IMR-90 (cell line): ENCODE results near the gene ZFYVE26. TPM values are rescaled to one million over a fixed set of nuclear protein-coding genes. Genes with fewer than 3 reads are reported as not detected.

Experiments used
- ATAC-seq: fragments of 200-7000 bp; cut with Tn5 transposase; 2 replicates; pipeline ENCODE4 v1.9.1; 2020; ENCODE audit warnings: low read depth, mild to moderate bottlenecking, moderate library complexity
- BruUV-seq: library from RNA; stranded (reverse); fragments of 400-500 nt; replicated peaks from 2 replicates; lab custom pipeline; 2021; lab: Mats Ljungman, UMichigan
- CTCF ChIA-PET: fragments of 300-600 bp; formaldehyde crosslinking; extraction: SDS; loops from one replicate; lab custom pipeline; 2021; ENCODE audit warnings: antibody characterized with exemption; lab: Yijun Ruan, JAX
- POLR2A ChIA-PET: fragments of 300-600 bp; sonication (Branson Sonifier 250); formaldehyde crosslinking; loops from one replicate; lab custom pipeline; 2022; ENCODE audit warnings: antibody characterized with exemption; ENCODE audit not compliant: unreplicated experiment; lab: Charles Lee
- DNase-seq: peaks from one replicate; pipeline ENCODE4 v3.0.0; 2013
- H2AFZ ChIP-seq: replicated peaks from 2 replicates; pipeline ENCODE3; 2013; ENCODE audit warnings: low read length, mild to moderate bottlenecking; ENCODE audit not compliant: poor library complexity
- H2AK5ac ChIP-seq: 2 replicates; pipeline ENCODE4 v1.6.1; 2013; ENCODE audit warnings: low read depth, low read length, inconsistent platforms
- H2AK9ac ChIP-seq: replicated peaks from 2 replicates; pipeline ENCODE3; 2013; ENCODE audit warnings: mild to moderate bottlenecking, low read depth, low read length, moderate library complexity; ENCODE audit not compliant: poor library complexity
- H2BK120ac ChIP-seq: 2 replicates; pipeline ENCODE4 v1.6.1; 2013; ENCODE audit warnings: low read depth, low read length, inconsistent platforms
- H2BK15ac ChIP-seq: 3 replicates; pipeline ENCODE4 v1.6.1; 2013; ENCODE audit warnings: low read depth, low read length, inconsistent platforms
- H2BK20ac ChIP-seq: 2 replicates; pipeline ENCODE4 v1.6.1; 2013; ENCODE audit warnings: low read depth, mild to moderate bottlenecking, inconsistent platforms, low read length, moderate library complexity
- H2BK5ac ChIP-seq: 2 replicates; pipeline ENCODE4 v1.6.1; 2013; ENCODE audit warnings: mild to moderate bottlenecking, low read depth, low read length, inconsistent platforms; ENCODE audit not compliant: poor library complexity, severe bottlenecking
- H3K14ac ChIP-seq: replicated peaks from 2 replicates; pipeline ENCODE4 v1.6.1; 2013; ENCODE audit warnings: low read depth, low read length, inconsistent platforms
- H3K18ac ChIP-seq: 2 replicates; pipeline ENCODE4 v1.6.1; 2013; ENCODE audit warnings: low read depth, low read length, control low read depth
- H3K23ac ChIP-seq: 2 replicates; pipeline ENCODE4 v1.6.1; 2013; ENCODE audit warnings: low read depth, low read length, inconsistent platforms
- H3K27ac ChIP-seq: 2 replicates; pipeline ENCODE4 v1.5.1; 2013; ENCODE audit warnings: mild to moderate bottlenecking, control low read depth, low read length; ENCODE audit not compliant: insufficient read depth
- H3K27me3 ChIP-seq: 2 replicates; pipeline ENCODE4 v1.6.1; 2013; ENCODE audit warnings: low read length; ENCODE audit not compliant: control insufficient read depth, insufficient read depth
- H3K36me3 ChIP-seq: 2 replicates; pipeline ENCODE4 v1.6.1; 2013; ENCODE audit warnings: low read length, mixed read lengths; ENCODE audit not compliant: control insufficient read depth, insufficient read depth
- H3K4ac ChIP-seq: 2 replicates; pipeline ENCODE4 v1.6.1; 2013; ENCODE audit warnings: low read depth, low read length, inconsistent platforms
- H3K4me1 ChIP-seq: 2 replicates; pipeline ENCODE4 v1.6.1; 2013; ENCODE audit warnings: low read length, mixed read lengths; ENCODE audit not compliant: control insufficient read depth, insufficient read depth
- H3K4me2 ChIP-seq: 2 replicates; pipeline ENCODE4 v1.6.1; 2013; ENCODE audit warnings: low read depth, mild to moderate bottlenecking, control low read depth, low read length, moderate library complexity
- H3K4me3 ChIP-seq: 2 replicates; pipeline ENCODE4 v1.5.1; 2013; ENCODE audit warnings: low read depth, mild to moderate bottlenecking, control low read depth, low read length, moderate library complexity; ENCODE audit not compliant: insufficient read depth
- H3K56ac ChIP-seq: 2 replicates; pipeline ENCODE4 v1.6.1; 2013; ENCODE audit warnings: low read length, inconsistent platforms; ENCODE audit not compliant: insufficient read depth; ENCODE audit errors: extremely low read depth
- H3K79me1 ChIP-seq, 2 experiments: 2 replicates each; pipeline ENCODE4 v1.6.1; 2013; ENCODE audit warnings: low read length in 2 of 2, inconsistent platforms in 1 of 2, low read depth in 1 of 2
- H3K9ac ChIP-seq: 2 replicates; pipeline ENCODE4 v1.6.1; 2013; ENCODE audit warnings: low read depth, low read length, control low read depth
- H3K9me1 ChIP-seq: 2 replicates; pipeline ENCODE4 v1.6.1; 2013; ENCODE audit warnings: low read length, inconsistent platforms; ENCODE audit not compliant: insufficient read depth
- H3K9me3 ChIP-seq: 2 replicates; pipeline ENCODE4 v1.6.1; 2013; ENCODE audit warnings: low read length; ENCODE audit not compliant: control insufficient read depth, insufficient read depth
- H4K20me1 ChIP-seq: 2 replicates; pipeline ENCODE4 v1.6.1; 2013; ENCODE audit warnings: low read length, inconsistent platforms; ENCODE audit not compliant: insufficient read depth
- H4K5ac ChIP-seq: 2 replicates; pipeline ENCODE4 v1.6.1; 2013; ENCODE audit warnings: mild to moderate bottlenecking, low read depth, low read length, control low read depth
- H4K8ac ChIP-seq, 2 experiments: 2 replicates each; pipeline ENCODE4 v1.6.1; 2013; ENCODE audit warnings: low read depth in 2 of 2, low read length in 2 of 2, control low read depth in 1 of 2, inconsistent platforms in 1 of 2
- H4K91ac ChIP-seq: 2 replicates; pipeline ENCODE4 v1.6.1; 2013; ENCODE audit warnings: low read depth, low read length, inconsistent platforms; ENCODE audit not compliant: insufficient read depth
- BHLHE40 ChIP-seq: fragments of 150-350 bp; IDR thresholded peaks from 2 replicates; pipeline ENCODE4 v1.6.1; 2016; ENCODE audit warnings: mild to moderate bottlenecking, low read depth, low read length
- CEBPB ChIP-seq: IDR thresholded peaks from 2 replicates; pipeline ENCODE4 v1.6.1; 2012; ENCODE audit warnings: low read depth, low read length, improper control_type of control experiment
- ELK1 ChIP-seq: fragments of 150-350 bp; IDR thresholded peaks from 2 replicates; pipeline ENCODE4 v1.6.1; 2016; ENCODE audit warnings: low read depth, mild to moderate bottlenecking, low read length, moderate library complexity, borderline replicate concordance
- RAD21 ChIP-seq: IDR thresholded peaks from 2 replicates; pipeline ENCODE4 v1.6.1; 2012; ENCODE audit warnings: low read length, improper control_type of control experiment
- RFX5 ChIP-seq: IDR thresholded peaks from 2 replicates; pipeline ENCODE4 v1.8.0; 2012; ENCODE audit warnings: low read depth, mild to moderate bottlenecking, low read length, moderate library complexity
- SMC3 ChIP-seq: fragments of 150-350 bp; IDR thresholded peaks from 2 replicates; pipeline ENCODE4 v1.6.1; 2016; ENCODE audit warnings: low read depth, mild to moderate bottlenecking, antibody characterized with exemption, low read length, moderate library complexity
- USF2 ChIP-seq: fragments of 150-350 bp; IDR thresholded peaks from 2 replicates; pipeline ENCODE4 v1.6.1; 2017; ENCODE audit warnings: mild to moderate bottlenecking, antibody characterized with exemption, low read length, low read depth
- WGBS, 2 experiments: methylation state at CpG; one replicate each; pipeline versions ENCODE4 v1.1.5 to v1.1.7; 2013; ENCODE audit warnings: missing lambda C conversion rate in 2 of 2; ENCODE audit not compliant: insufficient read length in 1 of 2; ENCODE audit errors: extremely low coverage in 2 of 2; 5-methylcytosine and 5-hydroxymethylcytosine counted together
- dilution Hi-C: fragments of 300-500 bp; cut with HindIII; formaldehyde crosslinking; loops from one replicate; pipeline ENCODE4 v1.14.3; 2018; ENCODE audit warnings: low sequenced_read_pairs; ENCODE audit not compliant: unreplicated experiment
- in situ Hi-C: fragments of 300-500 bp; cut with MboI; formaldehyde crosslinking; loops from 3 replicates; pipeline ENCODE4 v1.14.3; 2019; ENCODE audit warnings: low sequenced_read_pairs, inconsistent platforms, mixed read lengths
- intact Hi-C: fragments of 100-400 bp; cut with micrococcal nuclease; formaldehyde crosslinking; loops from 2 replicates; pipeline ENCODE4 v1.10.0; 2022
- polyA plus RNA-seq, 3 experiments: library from polyadenylated mRNA; depleted of rRNA; stranded (reverse); fragments of >200 nt; gene quantifications; 2 replicates each; pipeline ENCODE4 v1.2.3, GENCODE V29; 2012; ENCODE audit warnings: low replicate concordance in 1 of 3
- total RNA-seq: library from RNA; depleted of rRNA; stranded (reverse); fragments of >200 nt; gene quantifications from 2 replicates; pipeline ENCODE4 v1.2.3, GENCODE V29; 2012

Gene ZFYVE26
- total and polyA plus RNA-seq, 2 of the 4 experiments (the other 2 are of a cell fraction), result 6.0 to 11.1 TPM

- H3K4ac ChIP-seq, result no peak overlapping the region
- no peaks in the 10 kb centered on the region for H3K79me1 ChIP-seq
- no peak overlapping the region for H3K56ac ChIP-seq
- no peaks in the 10 kb centered on the region for H3K36me3 ChIP-seq
- no peak overlapping the region for H3K23ac ChIP-seq
- no TSS peak for BruUV-seq
- no peak overlapping the region for H3K9ac ChIP-seq
- WGBS, 2 experiments, result no CpG with 5 or more reads among the region's 7 CpGs
- H4K5ac ChIP-seq, result no peak overlapping the region
- no peak overlapping the region for H2AK5ac ChIP-seq
- no peaks in the 10 kb centered on the region for H4K20me1 ChIP-seq
- no peak overlapping the region for H2AFZ ChIP-seq
- no peak overlapping the region for H3K4me3 ChIP-seq
- H2AK9ac ChIP-seq, result no peak overlapping the region
- intact Hi-C loops, result no loop called here
- dilution Hi-C loops, result no loop called here
- TF ChIP-seq RFX5 (no peak), BHLHE40 (no peak), CEBPB (no peak), ELK1 (no peak), USF2 (no peak), RAD21 (no peak), SMC3 (no peak)
- H2BK15ac ChIP-seq, result no peak overlapping the region
- peaks cover 62% of the 10 kb centered on the region for H3K27me3 ChIP-seq
- ATAC-seq (no peak), DNase-seq (no peak)
- no peak overlapping the region for H4K91ac ChIP-seq
- in situ Hi-C loops, result no loop called here
- H2BK5ac ChIP-seq, result no peak overlapping the region
- no peak overlapping the region for H4K8ac ChIP-seq
- 0 out of 2 replicates have a peak, but pooled peaks cover 4% of the 10 kb centered on the region for H3K9me3 ChIP-seq
- ChIA-PET CTCF (no interaction called here), POLR2A (interaction anchor here (0.7 kb wide), 1 partner anchor 21 kb away, joined by 3 read pairs; no protein-coding TSS in a partner anchor)
- H3K9me1 ChIP-seq, result no peaks in the 10 kb centered on the region
- no peak overlapping the region for H3K14ac ChIP-seq
- no peak overlapping the region for H3K18ac ChIP-seq
- H3K4me1 ChIP-seq, result no peaks in the 10 kb centered on the region
- no peak overlapping the region for H2BK120ac ChIP-seq
- H3K27ac ChIP-seq, result no peak overlapping the region
- H2BK20ac ChIP-seq, result no peak overlapping the region
- no peak overlapping the region for H3K4me2 ChIP-seq
Observed at GRCh38 chr14:67727361-67727760, 89.0 kb downstream of the ZFYVE26 start.
